ENCODE results near the gene C5AR1. TPM values are rescaled to one million over a fixed set of nuclear protein-coding genes. Genes with fewer than 3 reads are reported as not detected.
A peak's percentile ranks its signal among the peaks of the same experiment; 100 is the strongest.
"Not testable (repeated sequence)": the region's sequence is repeated elsewhere in the genome, so short reads cannot be mapped to it uniquely, and the experiment has no call there.

C5AR1 gene
- total RNA-seq (2022): 6.2 and 11.9 TPM in 2 replicates
- Bru-seq, nascent RNA: percentile 51 among the genes with signal in this experiment
- percentile 83 among the genes with signal in this experiment for BruChase-seq, experiment 1, labeled RNA remaining after a 6-hour chase
- BruChase-seq, experiment 2, labeled RNA remaining after a 2-hour chase: percentile 73 among the genes with signal in this experiment
- long read RNA-seq, partial matches to known transcripts: 1 of 2 reads
- long read RNA-seq, other reads (novel, unspliced or antisense): 1 of 2 reads

DNA sequence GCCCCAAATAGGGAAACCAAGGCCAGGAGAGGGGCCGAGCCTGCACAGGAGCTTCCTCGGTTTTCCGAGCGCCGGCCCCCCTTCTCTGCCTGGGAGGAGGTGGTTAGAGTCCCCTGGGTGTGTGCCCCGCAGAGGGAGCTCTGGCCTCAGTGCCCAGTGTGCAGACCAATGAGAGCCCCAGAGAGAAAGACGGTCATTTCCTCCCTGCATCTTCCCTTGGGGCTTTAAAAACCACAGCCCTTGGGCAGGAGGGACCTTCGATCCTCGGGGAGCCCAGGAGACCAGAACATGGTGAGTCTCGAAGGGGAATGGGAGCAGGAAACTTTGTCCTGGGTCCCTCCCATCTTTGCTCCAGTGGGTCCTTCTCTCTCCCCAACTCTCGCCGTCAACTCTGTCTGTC is at the start of gene C5AR1:
C5AR1 (plus strand) TSS at position 254 of the 400 bp plus-strand sequence; CDS start at position 289, 35 bp downstream.
- CTCF ChIA-PET: interaction anchor here (0.6 to 1.1 kb wide), 2 partner anchors 82 to 107 kb away, joined by 3 to 4 read pairs; no protein-coding TSS in a partner anchor
- no peak for TF ChIP-seq CTCF (IDR thresholded peaks at IDR 0.05; ENCODE audit: unreplicated experiment)
- peaks cover 19% of the 10 kb centered on the region for H3K36me3 Mint-ChIP-seq (ENCODE audit: insufficient read depth, unreplicated experiment)
- DNase-seq: no peak
- peaks cover 13% of the 10 kb centered on the region for H3K27me3 Mint-ChIP-seq (ENCODE audit: unreplicated experiment)
- H3K9me3 Mint-ChIP-seq (ENCODE audit: low read depth, unreplicated experiment): no peaks in the 10 kb centered on the region
- intact Hi-C loops (cut with micrococcal nuclease; ENCODE audit: unreplicated experiment): no loop called here
- no TSS peak for BruUV-seq (replicated peaks)
- peaks cover 23% of the 10 kb centered on the region for H3K4me1 Mint-ChIP-seq (ENCODE audit: low read depth, unreplicated experiment)
- no peak within 1 kb of the TSS for H3K4me3 Mint-ChIP-seq (ENCODE audit: low read depth, unreplicated experiment)
- no peak within 1 kb of the TSS for H3K27ac Mint-ChIP-seq (ENCODE audit: unreplicated experiment)

DNA sequence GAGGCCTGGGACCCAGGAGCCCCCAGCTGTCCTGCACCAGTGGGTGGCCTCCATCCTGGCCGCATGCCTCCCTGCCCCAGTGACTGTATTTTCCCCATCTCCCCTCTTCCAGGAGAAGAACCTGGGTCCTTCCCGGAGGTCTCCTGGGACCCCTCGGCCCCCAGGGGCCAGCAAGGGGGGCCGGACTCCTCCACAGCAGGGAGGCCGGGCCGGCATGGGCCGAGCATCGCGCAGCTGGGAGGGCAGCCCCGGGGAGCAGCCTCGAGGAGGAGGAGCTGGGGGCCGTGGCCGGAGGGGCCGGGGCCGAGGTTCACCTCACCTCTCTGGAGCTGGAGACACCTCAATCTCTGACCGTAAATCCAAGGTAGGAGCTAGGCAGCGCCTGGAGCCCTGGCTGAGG is 49.2 kb upstream of the C5AR1 start:
- peaks cover 25% of the 10 kb centered on the region for H3K4me1 Mint-ChIP-seq (ENCODE audit: low read depth, unreplicated experiment)
- H3K36me3 Mint-ChIP-seq (ENCODE audit: insufficient read depth, unreplicated experiment): peaks cover 59% of the 10 kb centered on the region
- H3K4me3 Mint-ChIP-seq (ENCODE audit: low read depth, unreplicated experiment): no peak overlapping the region
- no peak overlapping the region for H3K27ac Mint-ChIP-seq (ENCODE audit: unreplicated experiment)
- intact Hi-C loops (cut with micrococcal nuclease; ENCODE audit: unreplicated experiment): no loop called here
- no peak for TF ChIP-seq CTCF (IDR thresholded peaks at IDR 0.05; ENCODE audit: unreplicated experiment)
- H3K9me3 Mint-ChIP-seq (ENCODE audit: low read depth, unreplicated experiment): no peaks in the 10 kb centered on the region
- CTCF ChIA-PET: no interaction called here
- no peak for DNase-seq
- BruUV-seq (replicated peaks): no TSS peak
- H3K27me3 Mint-ChIP-seq (ENCODE audit: unreplicated experiment): no peaks in the 10 kb centered on the region

GRCh38 chr19:47261946-47262793 is 47.5 kb upstream of the C5AR1 start:
- H3K4me3 Mint-ChIP-seq (ENCODE audit: low read depth, unreplicated experiment); BruUV-seq (replicated peaks); DNase-seq; H3K27me3 Mint-ChIP-seq (ENCODE audit: unreplicated experiment); intact Hi-C loops (cut with micrococcal nuclease; ENCODE audit: unreplicated experiment); H3K9me3 Mint-ChIP-seq (ENCODE audit: low read depth, unreplicated experiment); H3K27ac Mint-ChIP-seq (ENCODE audit: unreplicated experiment): not testable (repeated sequence)
- CTCF ChIA-PET: interaction anchor here (0.7 kb wide), 1 partner anchor 690 kb away, joined by 3 read pairs; no protein-coding TSS in a partner anchor
- H3K36me3 Mint-ChIP-seq (ENCODE audit: insufficient read depth, unreplicated experiment): peaks cover 59% of the 10 kb centered on the region
- H3K4me1 Mint-ChIP-seq (ENCODE audit: low read depth, unreplicated experiment): peaks cover 25% of the 10 kb centered on the region

DNA sequence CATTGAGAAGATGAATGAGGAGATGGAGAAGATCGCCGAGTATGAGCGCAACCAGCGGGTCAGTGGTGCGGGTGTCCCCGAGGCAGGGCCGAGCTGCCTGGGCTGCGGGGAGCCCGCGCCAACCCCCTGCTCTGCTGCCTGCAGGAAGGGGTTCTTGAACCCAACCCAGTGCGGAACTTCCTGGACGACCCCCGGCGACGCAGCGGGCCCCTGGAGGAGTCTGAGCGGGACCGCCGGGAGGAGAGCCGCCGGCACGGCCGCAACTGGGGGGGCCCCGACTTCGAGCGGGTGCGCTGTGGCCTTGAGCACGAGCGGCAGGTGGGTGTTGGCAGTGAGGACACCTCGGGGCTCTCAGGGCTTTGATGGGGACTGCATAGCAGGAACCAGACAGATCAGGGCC is 45.0 kb upstream of the C5AR1 start:
- H3K4me3 Mint-ChIP-seq (ENCODE audit: low read depth, unreplicated experiment): no peak overlapping the region
- intact Hi-C loops (cut with micrococcal nuclease; ENCODE audit: unreplicated experiment): no loop called here
- no TSS peak for BruUV-seq (replicated peaks)

More for the DNA sequence above, 45.0 kb upstream of the C5AR1 start:
- CTCF ChIA-PET: no interaction called here
- Mint-ChIP-seq H3K36me3 (ENCODE audit: insufficient read depth, unreplicated experiment) (peaks cover 61% of the 10 kb centered on the region), H3K9me3 (ENCODE audit: low read depth, unreplicated experiment) (no peaks in the 10 kb centered on the region), H3K27me3 (ENCODE audit: unreplicated experiment) (no peaks in the 10 kb centered on the region), H3K27ac (ENCODE audit: unreplicated experiment) (no peak overlapping the region), H3K4me1 (ENCODE audit: low read depth, unreplicated experiment) (peaks cover under 1% of the 10 kb centered on the region)
- no peak for DNase-seq
- TF ChIP-seq CTCF (IDR thresholded peaks at IDR 0.05; ENCODE audit: unreplicated experiment): no peak

Measured in Calu3 (cell line).